HG02610 (cell line): Measurements from ENCODE around the gene SAMD3.
"Not testable (repeated sequence)": the region's sequence is repeated elsewhere in the genome, so short reads cannot be mapped to it uniquely, and the experiment has no call there.

Source experiments
- ATAC-seq: cut with Tn5 transposase; IDR thresholded peaks from one replicate; pipeline ENCODE4 v1.9.1; 2021; ENCODE audit warnings: mild to moderate bottlenecking, moderate library complexity; ENCODE audit not compliant: unreplicated experiment

SAMD3 gene

DNA sequence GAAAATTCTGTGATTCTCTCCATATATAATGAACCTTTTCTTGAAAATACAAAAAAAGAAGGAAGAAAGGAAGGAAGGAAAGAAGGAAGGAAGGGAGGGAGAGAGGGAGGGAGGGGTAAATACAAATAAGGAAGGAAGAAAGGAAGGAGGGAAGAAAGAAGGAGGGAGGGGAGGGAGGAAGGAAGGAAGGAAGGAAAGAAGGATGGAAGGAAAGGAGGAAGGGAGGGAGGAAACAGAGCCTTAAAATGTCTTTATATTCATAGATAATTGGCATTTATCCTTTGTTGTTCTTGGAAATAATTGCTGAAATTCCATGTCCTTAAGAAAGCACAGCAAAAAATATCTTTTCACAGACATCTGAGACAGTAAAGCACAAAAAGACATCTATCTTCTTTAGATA is 40.3 kb downstream of the SAMD3 start:
- ATAC-seq: no peak

DNA sequence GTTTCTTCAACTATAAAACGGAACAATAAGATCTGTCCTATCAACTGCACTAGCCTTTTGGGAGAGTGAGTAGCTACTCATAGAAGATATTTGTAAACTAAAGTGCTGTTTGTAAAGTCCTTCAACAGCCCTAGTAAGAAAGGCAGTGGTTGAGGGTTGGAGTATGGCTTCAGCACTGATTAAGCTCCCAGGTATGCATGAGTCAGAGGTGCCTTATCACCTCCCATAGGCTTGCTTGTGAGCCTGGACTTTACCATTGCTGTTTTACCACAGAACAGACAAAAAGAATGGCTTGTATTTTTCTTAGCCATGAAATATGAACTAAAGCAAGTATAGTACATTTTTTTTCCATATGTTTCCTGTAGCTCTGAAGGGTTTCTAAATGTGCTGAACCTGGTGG is 44.1 kb downstream of the SAMD3 start:
- ATAC-seq: no peak

DNA sequence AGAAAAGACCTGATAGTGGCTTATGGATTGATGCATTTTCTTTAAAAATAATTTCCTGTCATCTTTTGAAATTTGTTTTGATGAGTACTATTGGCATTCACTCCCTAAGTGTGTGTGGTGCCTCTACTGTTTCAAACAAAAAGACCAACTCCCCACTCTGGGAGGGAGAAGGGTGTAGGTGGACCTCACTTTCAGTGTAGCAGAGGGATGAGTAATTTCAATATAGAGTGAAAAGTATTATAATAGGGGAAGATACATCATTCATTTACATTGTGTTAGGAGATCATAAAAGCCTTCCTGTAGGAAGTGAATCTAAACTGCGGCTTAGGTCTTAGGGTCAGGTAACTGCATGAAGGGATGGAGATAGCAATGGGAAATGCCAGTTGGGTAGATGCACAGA is 46.4 kb downstream of the SAMD3 start:
- no peak for ATAC-seq

DNA sequence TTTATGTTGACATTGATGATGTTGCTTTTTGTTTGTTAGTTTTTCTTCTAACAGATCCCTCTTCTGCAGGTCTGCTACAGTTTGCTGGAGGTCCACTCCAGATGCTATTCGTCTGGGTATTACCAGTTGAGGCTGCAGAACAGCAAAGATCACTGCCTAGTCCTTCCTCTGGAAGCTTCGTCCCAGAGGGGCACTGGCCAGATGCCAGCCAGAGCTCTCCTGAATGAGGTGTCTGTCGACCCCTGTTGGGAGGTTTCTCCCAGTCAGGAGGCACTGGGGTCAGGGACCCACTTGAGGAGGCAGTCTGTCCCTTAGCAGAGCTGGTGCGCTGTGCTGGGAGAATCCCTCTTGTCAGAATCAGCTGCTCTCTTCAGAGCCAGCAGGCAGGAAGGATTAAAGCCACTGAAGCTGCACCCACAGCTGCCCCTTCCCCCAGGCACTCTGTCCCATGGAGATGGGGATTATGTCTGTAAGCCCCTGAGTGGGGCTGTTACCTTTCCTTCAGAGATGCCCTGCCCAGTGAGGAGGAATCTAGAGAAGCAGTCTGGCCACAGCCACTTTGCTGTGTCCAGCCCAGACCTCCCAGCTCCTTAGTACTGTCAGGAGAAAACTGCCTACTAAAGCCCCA is 49.3 kb downstream of the SAMD3 start:
- not testable (repeated sequence) for ATAC-seq

DNA sequence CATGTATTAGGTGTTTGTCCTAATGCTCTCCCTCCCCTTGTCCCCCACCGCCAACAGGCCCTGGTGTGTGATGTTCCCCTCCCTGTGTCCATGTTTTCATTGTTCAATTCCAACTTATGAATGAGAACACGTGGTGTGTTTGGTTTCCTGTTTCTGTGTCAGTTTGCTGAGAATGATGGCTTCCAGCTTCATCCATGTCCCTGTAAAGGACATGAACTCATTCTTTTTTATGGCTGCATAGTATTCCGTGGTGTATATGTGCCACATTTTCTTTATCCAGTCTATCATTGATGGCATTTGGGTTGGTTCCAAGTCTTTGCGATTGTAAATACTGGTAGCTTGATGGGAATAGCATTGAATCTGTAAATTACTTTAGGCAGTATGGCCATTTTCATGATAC is 52.6 kb downstream of the SAMD3 start:
- not testable (repeated sequence) for ATAC-seq

DNA sequence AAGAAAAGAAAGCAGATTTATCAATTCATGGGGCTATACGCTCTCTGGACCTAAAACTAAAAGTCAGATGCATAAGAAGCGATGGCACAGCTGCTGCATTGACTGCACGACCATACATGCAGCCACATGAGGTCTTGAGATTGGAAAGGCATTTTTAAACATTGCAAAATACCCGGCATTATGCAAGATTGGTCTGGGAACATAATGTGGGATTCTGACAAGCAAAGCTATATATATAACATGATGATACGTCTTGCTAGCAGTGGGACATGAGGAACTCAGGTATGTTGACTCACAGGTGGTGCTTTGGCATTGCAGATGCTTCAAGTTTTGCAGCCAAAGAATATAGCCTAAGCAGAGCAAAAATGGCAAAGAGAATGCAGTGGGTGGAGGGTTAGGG is 55.1 kb downstream of the SAMD3 start:
- no peak for ATAC-seq

DNA sequence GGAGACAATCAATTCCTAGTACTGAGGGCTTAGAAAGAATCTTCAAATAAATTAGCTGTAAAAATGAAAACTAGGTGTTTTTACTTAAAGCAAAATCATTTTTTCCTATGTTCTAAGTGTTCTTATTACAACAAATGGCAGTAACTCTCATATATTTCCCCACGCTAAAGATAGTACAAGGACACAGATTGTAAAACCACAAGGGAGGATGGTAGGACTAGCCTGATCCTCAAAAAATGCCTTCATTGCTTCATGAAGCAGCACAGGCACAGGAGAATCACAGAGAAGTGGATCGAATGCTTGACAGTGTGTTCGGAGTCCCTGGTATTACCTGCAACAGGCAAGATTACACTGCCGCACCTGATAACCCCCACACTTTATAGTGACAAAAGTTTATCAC is 58.5 kb downstream of the SAMD3 start:
- ATAC-seq: no peak

DNA sequence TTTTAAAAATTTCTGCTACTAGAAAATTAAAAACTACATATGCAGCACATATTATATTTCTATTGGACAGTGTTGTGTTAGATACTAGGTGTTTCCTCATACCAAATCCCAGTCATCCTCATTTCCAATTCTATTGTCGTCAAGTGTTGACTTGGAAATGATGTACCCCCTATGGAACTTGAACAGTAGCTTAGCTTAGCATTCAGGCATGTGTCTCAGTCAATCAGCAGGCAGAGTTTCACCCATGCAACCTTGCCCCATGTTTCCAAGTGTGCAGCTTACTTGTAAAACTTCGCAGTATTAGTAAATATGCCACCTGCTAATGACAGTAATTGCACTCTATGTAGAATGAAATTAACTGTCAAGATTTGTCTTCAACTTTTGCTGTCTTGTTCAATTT is 59.5 kb downstream of the SAMD3 start:
- ATAC-seq: no peak

DNA sequence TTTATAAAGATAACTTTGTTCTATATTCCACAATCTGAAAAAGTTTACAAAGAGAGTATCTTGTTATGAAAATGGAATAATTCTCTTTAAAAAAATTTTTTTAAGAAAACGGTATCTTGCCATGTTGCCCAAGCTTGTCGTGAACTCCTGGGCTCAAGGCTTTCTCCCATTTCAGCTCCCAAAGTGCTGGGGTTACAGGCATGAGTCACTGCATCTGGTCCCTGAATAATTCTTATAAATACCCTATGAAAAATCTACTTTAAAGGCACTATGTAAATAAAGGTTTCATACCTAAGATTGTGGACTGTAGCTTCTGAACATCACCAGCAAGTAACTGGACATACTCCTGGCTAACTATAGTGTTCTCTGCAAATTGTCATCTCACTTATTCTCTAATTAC is 60.3 kb downstream of the SAMD3 start:
- no peak for ATAC-seq

DNA sequence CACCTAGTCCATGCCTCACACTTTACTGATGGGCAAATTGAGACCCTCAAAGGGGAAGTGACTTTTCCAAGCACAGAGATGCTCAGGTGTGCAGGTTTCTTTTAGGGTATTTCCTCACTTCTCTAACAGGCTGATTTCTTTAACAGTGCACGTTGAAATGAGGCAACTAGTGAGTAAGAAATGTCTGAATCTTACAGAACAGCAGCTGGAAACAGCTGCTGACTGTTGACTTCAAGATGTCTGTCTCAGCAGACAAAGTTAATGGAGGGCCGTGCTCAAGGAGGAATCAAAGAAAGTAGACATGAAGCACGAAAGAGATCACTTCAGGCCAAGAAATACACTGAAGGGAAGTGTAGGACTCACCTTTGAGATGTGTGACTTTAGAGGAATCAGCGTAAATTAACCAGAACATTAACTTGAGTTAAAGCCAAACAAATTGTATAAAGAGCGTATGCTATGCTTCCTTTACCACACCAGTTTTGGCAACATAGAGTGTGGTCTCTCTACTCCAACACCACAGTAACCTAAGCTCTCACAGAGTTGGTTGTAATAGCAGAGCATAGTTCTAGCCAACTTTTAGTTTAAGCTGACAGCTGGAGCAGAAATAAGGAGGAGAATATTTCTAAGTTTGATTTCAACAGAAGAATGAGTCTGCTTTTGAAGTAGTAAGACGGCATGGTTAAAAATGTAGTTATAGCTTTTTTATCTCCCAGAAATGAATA is 60.9 kb downstream of the SAMD3 start:
- peak; percentile 61 for ATAC-seq

DNA sequence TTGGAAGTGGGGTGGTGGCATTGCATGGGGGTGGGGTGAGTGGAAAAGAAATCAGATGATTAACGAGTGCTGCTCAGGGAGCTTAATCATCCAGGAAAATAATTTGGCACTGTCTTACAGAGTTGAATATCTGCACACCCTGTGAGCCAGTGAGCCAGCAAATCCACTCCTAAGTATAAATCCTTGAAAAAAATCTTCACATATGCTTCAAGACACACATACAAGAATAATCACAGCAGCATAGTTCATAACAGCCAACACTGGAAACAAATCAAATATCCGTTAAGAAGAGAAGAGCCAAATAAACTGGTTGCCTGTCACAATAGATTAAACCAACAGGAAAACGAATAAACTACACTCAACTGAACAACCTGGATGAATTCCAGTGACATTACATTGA is 62.8 kb downstream of the SAMD3 start:
- ATAC-seq: no peak

DNA sequence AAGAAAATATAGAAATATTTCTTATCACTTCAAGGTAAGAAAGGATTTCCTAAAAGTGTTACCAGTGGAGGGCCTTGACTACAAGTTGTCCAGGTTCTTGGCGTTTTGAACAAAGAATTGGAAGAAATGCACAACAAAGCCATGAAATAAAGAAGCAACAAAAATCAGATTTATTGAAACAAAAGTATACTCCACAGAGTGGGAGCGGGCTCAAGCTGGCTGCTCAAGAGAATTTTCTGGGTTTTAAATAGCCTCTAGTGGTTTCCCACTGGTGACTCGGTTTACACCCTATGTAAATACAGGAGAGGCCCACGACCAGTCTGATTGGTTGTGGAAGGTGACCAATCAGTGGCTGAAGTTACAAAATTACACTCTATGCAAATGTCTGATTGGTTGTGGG is 64.2 kb downstream of the SAMD3 start:
- no peak for ATAC-seq

DNA sequence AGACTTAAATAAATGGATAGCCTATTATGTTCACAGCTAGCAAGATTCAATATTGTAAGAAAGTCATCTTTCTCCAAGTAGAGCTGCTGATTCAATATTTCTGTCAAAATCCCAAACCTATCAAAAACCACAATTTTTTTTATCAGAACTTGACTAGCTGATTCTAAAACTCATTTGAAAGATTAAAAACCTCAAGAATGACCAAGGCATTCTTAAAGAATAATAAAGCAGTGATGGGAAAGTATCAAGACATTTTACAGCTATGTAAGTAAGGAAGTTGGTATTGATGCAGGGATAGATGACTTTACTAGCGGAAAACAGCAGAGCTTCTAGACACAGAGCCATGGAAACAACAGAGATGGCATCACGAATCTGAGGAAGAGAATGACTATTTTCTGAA is 64.7 kb downstream of the SAMD3 start:
- no peak for ATAC-seq

DNA sequence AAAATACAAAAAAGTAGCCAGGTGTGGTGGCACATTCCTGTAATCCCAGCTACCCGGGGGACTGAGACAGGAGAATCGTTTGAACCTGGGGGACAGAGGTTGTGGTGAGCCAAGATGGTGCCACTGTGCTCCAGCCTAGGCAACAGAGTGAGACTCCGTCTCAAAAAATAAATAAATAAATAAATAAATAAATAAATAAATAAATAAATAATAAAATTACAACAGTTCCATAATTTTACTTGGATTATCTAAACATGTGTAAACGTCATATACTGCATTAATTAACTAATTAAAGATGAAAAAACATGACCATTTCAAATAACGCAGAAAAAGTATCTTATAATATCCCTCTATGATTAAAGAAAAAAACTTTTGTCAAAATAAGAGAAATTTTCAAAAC is 65.8 kb downstream of the SAMD3 start:
- no peak for ATAC-seq

DNA sequence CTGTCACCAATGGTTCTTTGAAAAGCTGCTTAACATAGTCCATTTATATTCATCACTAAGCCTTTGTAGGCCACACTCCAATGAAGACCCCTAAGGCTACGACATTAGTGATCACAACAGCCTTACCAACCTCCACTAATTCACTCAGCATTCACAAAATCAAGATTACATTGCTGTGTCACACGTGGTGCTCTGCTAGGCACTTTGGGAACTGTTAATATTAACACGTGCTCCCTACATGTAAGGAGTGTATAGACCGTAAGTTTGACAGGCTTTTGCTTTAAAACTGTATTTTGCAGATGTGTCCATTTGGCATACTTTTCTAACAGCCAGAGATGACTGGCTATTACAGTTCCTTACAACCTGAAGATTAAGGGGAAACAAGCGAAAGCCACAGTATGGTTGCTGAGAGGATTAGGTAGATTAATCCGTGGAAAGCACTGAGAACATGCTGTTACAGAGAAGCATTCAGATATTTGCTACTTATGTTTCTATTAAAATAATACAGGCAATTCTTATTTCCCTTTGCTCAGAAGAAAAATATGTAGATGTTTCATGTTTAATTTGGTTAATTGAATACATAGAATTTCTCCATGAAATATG is 69.7 kb downstream of the SAMD3 start:
- ATAC-seq: no peak

DNA sequence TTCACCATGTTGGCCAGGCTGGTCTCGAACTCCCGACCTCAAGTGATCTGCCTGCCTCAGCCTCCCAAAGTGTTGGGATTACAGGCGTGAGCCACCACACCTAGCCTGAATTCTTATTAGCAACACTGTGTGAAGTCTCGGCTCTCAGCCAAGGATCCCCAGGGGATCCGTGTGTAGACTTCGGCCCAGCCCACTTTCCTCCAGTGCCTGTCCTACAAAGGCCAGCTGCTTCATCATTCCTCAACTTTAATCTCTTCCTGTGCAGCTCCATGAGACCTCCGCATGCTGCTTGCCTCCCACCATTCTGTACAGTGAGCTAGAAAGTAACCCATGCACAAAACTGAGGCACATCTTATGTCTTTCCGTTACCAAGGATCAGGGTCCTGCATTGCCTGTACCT is 71.8 kb downstream of the SAMD3 start:
- ATAC-seq: no peak

DNA sequence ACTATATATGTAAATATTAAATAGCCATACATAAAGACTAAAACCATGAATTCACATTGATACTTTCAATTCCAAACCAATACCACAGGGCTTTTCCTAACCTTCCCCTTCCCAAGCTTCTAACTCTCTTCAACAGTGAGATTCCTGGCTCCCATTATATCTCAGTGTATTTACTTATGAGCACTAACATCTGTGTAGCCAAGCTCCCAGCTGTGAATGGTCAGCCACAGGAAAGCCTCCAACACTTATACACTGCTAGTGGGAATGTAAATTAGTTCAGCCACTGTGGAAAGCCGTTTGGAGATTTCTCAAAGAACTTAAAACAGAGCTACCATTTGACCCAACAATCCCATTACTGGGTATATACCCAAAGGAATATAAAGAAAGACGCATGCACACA is 73.7 kb downstream of the SAMD3 start:
- not testable (repeated sequence) for ATAC-seq

DNA sequence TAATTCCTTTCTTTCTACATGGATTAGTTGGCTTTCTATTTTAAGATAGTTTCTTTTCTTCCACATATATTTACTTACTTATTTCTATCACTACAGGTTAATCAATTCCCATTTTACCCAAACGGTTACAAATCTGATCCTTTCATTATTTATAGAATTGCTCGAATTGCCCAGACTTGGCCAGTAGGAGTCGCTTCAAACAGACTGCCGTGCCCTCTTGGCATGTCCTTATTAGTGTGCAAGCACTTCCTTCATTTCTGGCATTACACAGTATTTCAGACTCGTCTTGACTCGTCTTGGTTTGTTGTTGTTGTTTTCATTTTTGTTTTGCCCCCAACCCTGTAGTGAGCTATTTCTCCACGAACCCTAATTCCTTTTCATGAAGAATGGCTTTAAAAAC is 74.6 kb downstream of the SAMD3 start:
- ATAC-seq: no peak

DNA sequence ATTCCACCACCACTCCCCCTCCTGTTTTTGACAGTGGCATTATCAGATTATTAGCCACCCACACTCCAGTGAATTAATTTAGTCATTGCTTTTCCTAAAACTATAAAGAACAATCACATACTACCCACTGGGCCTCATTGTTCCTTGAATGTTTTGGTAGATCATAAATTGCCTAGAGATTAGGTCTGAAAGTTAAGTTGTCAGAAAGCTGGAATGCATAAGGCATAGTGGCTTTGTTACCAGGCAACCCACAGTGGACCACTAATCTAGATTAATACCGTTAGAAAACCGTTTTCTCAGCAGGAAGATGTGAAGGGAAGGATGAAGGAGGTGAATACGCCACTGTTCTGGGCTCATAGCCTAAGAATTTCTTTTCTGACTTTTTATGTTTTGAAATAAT is 75.6 kb downstream of the SAMD3 start:
- no peak for ATAC-seq

DNA sequence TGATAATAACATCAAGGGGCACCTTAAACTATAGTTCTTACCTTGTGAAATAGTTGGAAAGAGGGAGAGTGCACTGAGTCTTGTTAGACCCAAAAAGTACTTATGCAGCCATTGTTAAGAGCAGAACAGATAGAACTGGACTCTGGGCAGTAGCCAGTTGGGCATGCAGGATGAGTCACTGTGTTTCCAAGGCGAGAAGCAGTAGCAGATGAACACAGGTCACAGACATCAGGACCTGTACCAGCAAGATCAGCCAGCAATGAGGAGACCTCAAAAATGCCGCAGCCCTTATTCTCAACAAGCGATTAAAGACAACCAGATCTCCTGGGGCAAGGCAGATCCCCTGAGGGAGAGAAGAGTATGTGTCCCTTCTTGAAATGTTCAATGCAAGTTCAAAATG is 79.0 kb downstream of the SAMD3 start:
- ATAC-seq: no peak

DNA sequence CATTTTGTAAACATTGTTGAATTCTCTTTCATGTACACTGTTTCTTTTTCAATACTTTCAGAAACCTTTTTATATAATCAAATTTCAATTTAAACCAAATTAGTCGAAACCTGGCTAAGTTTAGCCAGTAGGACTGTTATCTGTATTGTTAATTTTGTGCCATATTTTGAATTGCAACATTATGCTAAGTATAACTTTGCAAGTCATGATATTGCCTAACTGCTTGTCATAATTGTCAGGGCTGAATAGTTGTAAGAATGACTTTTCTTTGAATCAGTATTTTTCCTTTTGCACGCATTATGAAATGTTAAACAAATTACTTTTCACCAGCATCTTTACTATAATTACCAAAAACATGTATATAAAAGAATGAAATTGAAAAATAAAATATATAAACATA is 82.7 kb downstream of the SAMD3 start:
- no peak for ATAC-seq

DNA sequence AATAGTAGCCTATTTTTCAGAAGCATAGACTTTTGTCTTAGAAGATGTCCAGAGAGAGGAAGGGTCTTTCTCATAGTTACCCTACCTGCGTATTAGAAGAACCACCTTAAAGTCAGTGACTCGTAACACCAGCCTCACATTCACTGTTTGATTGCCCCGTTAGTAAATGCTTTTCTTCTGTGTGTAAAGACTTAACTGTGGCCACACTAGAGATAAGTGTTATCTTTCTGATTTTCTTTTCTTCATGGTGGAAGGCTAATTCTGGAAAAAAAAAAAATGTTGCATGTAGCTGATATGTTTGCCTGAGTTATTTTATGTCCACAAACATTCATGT is 83.9 kb downstream of the SAMD3 start:
- peak; percentile 45 for ATAC-seq
